SK-N-SH treated with all-trans-retinoic acid at 6 μM for 48 hours (cell line): ENCODE results near the gene MFSD6.

Experiments used
- PPARA ChIP-seq: fragments of 250-450 bp; sonication (Bioruptor Pico); IDR thresholded peaks from 2 replicates; pipeline ENCODE4 v1.5.0; 2020; ENCODE audit warnings: mild to moderate bottlenecking, borderline replicate concordance
- TOX ChIP-seq: fragments of 250-450 bp; sonication (Bioruptor Pico); IDR thresholded peaks from 2 replicates; pipeline ENCODE4 v1.8.0; 2021; ENCODE audit warnings: mild to moderate bottlenecking, moderate library complexity, borderline replicate concordance
- ZFP3 ChIP-seq: fragments of 250-450 bp; sonication (Bioruptor Pico); IDR thresholded peaks from 2 replicates; pipeline ENCODE4 v1.5.0; 2020; ENCODE audit warnings: mild to moderate bottlenecking, moderate library complexity
- ZFP30 ChIP-seq: fragments of 450-650 bp; formaldehyde crosslinking; IDR thresholded peaks from 2 replicates; pipeline ENCODE4 v1.5.0; 2022; ENCODE audit warnings: mild to moderate bottlenecking, moderate library complexity
- ZNF70 ChIP-seq: fragments of 450-650 bp; formaldehyde crosslinking; IDR thresholded peaks from 2 replicates; pipeline ENCODE4 v1.5.0; 2020; ENCODE audit warnings: mild to moderate bottlenecking, moderate library complexity
- TF ChIP-seq, protein P1 (sequence below): fragments of 250-450 bp; sonication (Bioruptor Pico); IDR thresholded peaks from 2 replicates; pipeline ENCODE4 v1.8.0; 2020; ENCODE audit warnings: mild to moderate bottlenecking, moderate library complexity, borderline replicate concordance
- TF ChIP-seq, protein P2 (sequence below): fragments of 250-450 bp; sonication (Bioruptor Pico); IDR thresholded peaks from 2 replicates; pipeline ENCODE4 v1.5.1; 2020; ENCODE audit warnings: low read depth, mild to moderate bottlenecking, moderate library complexity

DNA sequence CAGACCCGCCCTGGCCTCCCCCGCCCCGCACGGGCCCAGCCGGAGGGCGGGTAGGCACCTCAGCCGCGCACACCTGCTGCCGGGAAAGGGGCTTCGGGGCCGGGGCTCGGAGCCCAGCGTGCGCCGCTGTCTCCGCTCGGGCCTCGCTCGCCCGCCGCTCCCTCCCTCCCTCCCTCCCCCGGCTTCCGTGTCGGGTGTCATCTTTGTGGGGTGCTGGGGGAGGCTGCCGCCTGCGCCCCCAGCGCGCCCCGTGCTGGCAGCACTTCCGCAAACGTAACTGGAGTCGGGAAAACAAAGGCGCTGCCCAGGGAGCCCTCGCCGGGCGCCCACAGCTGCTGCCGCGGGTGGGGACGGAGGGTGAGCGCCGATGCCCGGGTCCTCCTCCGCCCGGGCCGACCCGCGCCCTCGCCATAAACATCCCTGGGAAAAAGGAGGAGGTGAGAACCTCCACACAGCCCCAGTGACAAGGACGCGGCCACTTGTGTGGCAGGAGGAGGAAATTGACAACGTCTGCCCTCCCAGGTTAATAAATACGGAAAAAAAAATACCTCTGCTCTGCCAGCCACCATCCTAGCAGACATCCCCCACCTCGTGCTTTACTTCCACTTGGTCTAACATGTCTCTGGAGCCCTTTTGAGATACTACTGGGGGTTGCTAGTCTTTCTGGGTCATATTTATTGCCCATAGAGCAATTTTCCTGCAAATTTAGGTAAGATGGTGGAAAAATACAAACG, 550 bp downstream of the MFSD6 start:
- TF ChIP-seq PPARA (CRISPR knock-in tag) (no peak), ZNF70 (no peak), ZFP30 (CRISPR knock-in tag) (no peak), ZFP3 (CRISPR knock-in tag) (no peak), TOX (CRISPR knock-in tag) (no peak)
- TF ChIP-seq, protein P1, sequence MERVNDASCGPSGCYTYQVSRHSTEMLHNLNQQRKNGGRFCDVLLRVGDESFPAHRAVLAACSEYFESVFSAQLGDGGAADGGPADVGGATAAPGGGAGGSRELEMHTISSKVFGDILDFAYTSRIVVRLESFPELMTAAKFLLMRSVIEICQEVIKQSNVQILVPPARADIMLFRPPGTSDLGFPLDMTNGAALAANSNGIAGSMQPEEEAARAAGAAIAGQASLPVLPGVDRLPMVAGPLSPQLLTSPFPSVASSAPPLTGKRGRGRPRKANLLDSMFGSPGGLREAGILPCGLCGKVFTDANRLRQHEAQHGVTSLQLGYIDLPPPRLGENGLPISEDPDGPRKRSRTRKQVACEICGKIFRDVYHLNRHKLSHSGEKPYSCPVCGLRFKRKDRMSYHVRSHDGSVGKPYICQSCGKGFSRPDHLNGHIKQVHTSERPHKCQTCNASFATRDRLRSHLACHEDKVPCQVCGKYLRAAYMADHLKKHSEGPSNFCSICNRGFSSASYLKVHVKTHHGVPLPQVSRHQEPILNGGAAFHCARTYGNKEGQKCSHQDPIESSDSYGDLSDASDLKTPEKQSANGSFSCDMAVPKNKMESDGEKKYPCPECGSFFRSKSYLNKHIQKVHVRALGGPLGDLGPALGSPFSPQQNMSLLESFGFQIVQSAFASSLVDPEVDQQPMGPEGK (CRISPR knock-in tag): no peak
- TF ChIP-seq, protein P2, sequence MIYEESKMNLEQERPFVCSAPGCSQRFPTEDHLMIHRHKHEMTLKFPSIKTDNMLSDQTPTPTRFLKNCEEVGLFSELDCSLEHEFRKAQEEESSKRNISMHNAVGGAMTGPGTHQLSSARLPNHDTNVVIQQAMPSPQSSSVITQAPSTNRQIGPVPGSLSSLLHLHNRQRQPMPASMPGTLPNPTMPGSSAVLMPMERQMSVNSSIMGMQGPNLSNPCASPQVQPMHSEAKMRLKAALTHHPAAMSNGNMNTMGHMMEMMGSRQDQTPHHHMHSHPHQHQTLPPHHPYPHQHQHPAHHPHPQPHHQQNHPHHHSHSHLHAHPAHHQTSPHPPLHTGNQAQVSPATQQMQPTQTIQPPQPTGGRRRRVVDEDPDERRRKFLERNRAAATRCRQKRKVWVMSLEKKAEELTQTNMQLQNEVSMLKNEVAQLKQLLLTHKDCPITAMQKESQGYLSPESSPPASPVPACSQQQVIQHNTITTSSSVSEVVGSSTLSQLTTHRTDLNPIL (CRISPR knock-in tag): no peak
